Measurements from ENCODE around the gene THAP8.

Gene THAP8

GRCh38 chr19:36061367-36061766, 7.3 kb upstream of the THAP8 start:
- DNase-seq (ENCODE audit: insufficient read length) (no peak), FAIRE-seq (no peak)
- TF ChIP-seq POLR2AphosphoS5 (IDR thresholded peaks at IDR 0.05; ENCODE audit: low read depth, low read length) (no peak), TAF1 (IDR thresholded peaks at IDR 0.05; ENCODE audit: borderline replicate concordance, low read depth, low read length) (no peak)

- FAIRE-seq = peak; percentile 65
- DNase-seq (ENCODE audit: insufficient read length) = no peak
- no peak for TF ChIP-seq TAF1 (IDR thresholded peaks at IDR 0.05; ENCODE audit: borderline replicate concordance, low read depth, low read length)
- no peak for TF ChIP-seq POLR2A (IDR thresholded peaks at IDR 0.05; ENCODE audit: low read depth, low read length)
- no peak for TF ChIP-seq POLR2AphosphoS5 (IDR thresholded peaks at IDR 0.05; ENCODE audit: low read depth, low read length)
Observed at GRCh38 chr19:36060430-36060829, 6.3 kb upstream of the THAP8 start.

GRCh38 chr19:36059180-36059910, 5.3 kb upstream of the THAP8 start:
- no peak for DNase-seq (ENCODE audit: insufficient read length)

GRCh38 chr19:36058481-36059179, 4.5 kb upstream of the THAP8 start:
- no peak for FAIRE-seq
- no peak for TF ChIP-seq POLR2A (IDR thresholded peaks at IDR 0.05; ENCODE audit: low read depth, low read length)
- no peak for TF ChIP-seq POLR2AphosphoS5 (IDR thresholded peaks at IDR 0.05; ENCODE audit: low read depth, low read length)
- TF ChIP-seq TAF1 (IDR thresholded peaks at IDR 0.05; ENCODE audit: borderline replicate concordance, low read depth, low read length) = no peak
- DNase-seq (ENCODE audit: insufficient read length) = no peak

More at GRCh38 chr19:36059180-36059910, 5.3 kb upstream of the THAP8 start:
- no peak for TF ChIP-seq POLR2AphosphoS5 (IDR thresholded peaks at IDR 0.05; ENCODE audit: low read depth, low read length)
- no peak for TF ChIP-seq TAF1 (IDR thresholded peaks at IDR 0.05; ENCODE audit: borderline replicate concordance, low read depth, low read length)
- TF ChIP-seq POLR2A (IDR thresholded peaks at IDR 0.05; ENCODE audit: low read depth, low read length) = no peak
- no peak for FAIRE-seq

GRCh38 chr19:36054733-36055686, 925 bp upstream of the THAP8 start, which contains the start of gene WDR62:
Gene WDR62, plus strand, starts transcription at chr19:36054897. Its CDS starts 75 bp downstream, at chr19:36054972.
- DNase-seq (ENCODE audit: insufficient read length) (peak; percentile 97), FAIRE-seq (no peak)
- peak; percentile 43; the same call in 1 of the 2 replicates for TF ChIP-seq TAF1 (IDR thresholded peaks at IDR 0.05; ENCODE audit: borderline replicate concordance, low read depth, low read length)
- TF ChIP-seq POLR2A (IDR thresholded peaks at IDR 0.05; ENCODE audit: low read depth, low read length) = peak; percentile 59; the same call in 1 of the 2 replicates
- peak; percentile 52; the same call in 1 of the 2 replicates for TF ChIP-seq POLR2AphosphoS5 (IDR thresholded peaks at IDR 0.05; ENCODE audit: low read depth, low read length)

GRCh38 chr19:36051637-36052036, 2.4 kb downstream of the THAP8 start:
- FAIRE-seq = no peak

GRCh38 chr19:36051236-36051635, 2.8 kb downstream of the THAP8 start:
- no peak for TF ChIP-seq TAF1 (IDR thresholded peaks at IDR 0.05; ENCODE audit: borderline replicate concordance, low read depth, low read length)
- TF ChIP-seq POLR2AphosphoS5 (IDR thresholded peaks at IDR 0.05; ENCODE audit: low read depth, low read length) = no peak
- TF ChIP-seq POLR2A (IDR thresholded peaks at IDR 0.05; ENCODE audit: low read depth, low read length) = no peak
- no peak for DNase-seq (ENCODE audit: insufficient read length)
- FAIRE-seq = no peak

More at GRCh38 chr19:36051637-36052036, 2.4 kb downstream of the THAP8 start:
- no peak for TF ChIP-seq POLR2AphosphoS5 (IDR thresholded peaks at IDR 0.05; ENCODE audit: low read depth, low read length)
- no peak for TF ChIP-seq TAF1 (IDR thresholded peaks at IDR 0.05; ENCODE audit: borderline replicate concordance, low read depth, low read length)
- TF ChIP-seq POLR2A (IDR thresholded peaks at IDR 0.05; ENCODE audit: low read depth, low read length) = no peak
- DNase-seq (ENCODE audit: insufficient read length) = no peak

GRCh38 chr19:36049080-36049698, 4.9 kb downstream of the THAP8 start:
- no peak for TF ChIP-seq POLR2A (IDR thresholded peaks at IDR 0.05; ENCODE audit: low read depth, low read length)
- TF ChIP-seq TAF1 (IDR thresholded peaks at IDR 0.05; ENCODE audit: borderline replicate concordance, low read depth, low read length) = no peak
- no peak for TF ChIP-seq POLR2AphosphoS5 (IDR thresholded peaks at IDR 0.05; ENCODE audit: low read depth, low read length)
- no peak for DNase-seq (ENCODE audit: insufficient read length)
- no peak for FAIRE-seq

- DNase-seq (ENCODE audit: insufficient read length) (no peak), FAIRE-seq (no peak)
- no peak for TF ChIP-seq TAF1 (IDR thresholded peaks at IDR 0.05; ENCODE audit: borderline replicate concordance, low read depth, low read length)
- TF ChIP-seq POLR2AphosphoS5 (IDR thresholded peaks at IDR 0.05; ENCODE audit: low read depth, low read length) = no peak
- no peak for TF ChIP-seq POLR2A (IDR thresholded peaks at IDR 0.05; ENCODE audit: low read depth, low read length)
Observed at GRCh38 chr19:36047835-36048234, 6.2 kb downstream of the THAP8 start.

GRCh38 chr19:36046443-36047050, 7.5 kb downstream of the THAP8 start:
- DNase-seq (ENCODE audit: insufficient read length) = no peak
- TF ChIP-seq POLR2AphosphoS5 (IDR thresholded peaks at IDR 0.05; ENCODE audit: low read depth, low read length) (no peak), POLR2A (IDR thresholded peaks at IDR 0.05; ENCODE audit: low read depth, low read length) (no peak), TAF1 (IDR thresholded peaks at IDR 0.05; ENCODE audit: borderline replicate concordance, low read depth, low read length) (no peak)
- FAIRE-seq = no peak
